Measurements from ENCODE around the gene FOXJ1.

FOXJ1 gene

GRCh38 chr17:76140661-76141211 is 309 bp downstream of the FOXJ1 start:
- FAIRE-seq (no peak), DNase-seq (ENCODE audit: insufficient read length, low spot score) (no peak)
- no peak for TF ChIP-seq POLR2A (IDR thresholded peaks at IDR 0.05; ENCODE audit: low read depth, low read length)

- DNase-seq (ENCODE audit: insufficient read length, low spot score) = no peak
- no peak for FAIRE-seq
- TF ChIP-seq POLR2A (IDR thresholded peaks at IDR 0.05; ENCODE audit: low read depth, low read length) = no peak
Measured at GRCh38 chr17:76139801-76140660, 1.0 kb downstream of the FOXJ1 start.

- TF ChIP-seq POLR2A (IDR thresholded peaks at IDR 0.05; ENCODE audit: low read depth, low read length) = no peak
- FAIRE-seq (no peak), DNase-seq (ENCODE audit: insufficient read length, low spot score) (no peak)
Measured at GRCh38 chr17:76138896-76139752, 1.9 kb downstream of the FOXJ1 start.

- no peak for TF ChIP-seq POLR2A (IDR thresholded peaks at IDR 0.05; ENCODE audit: low read depth, low read length)
- DNase-seq (ENCODE audit: insufficient read length, low spot score) (no peak), FAIRE-seq (no peak)
Measured at GRCh38 chr17:76138234-76138895, 2.7 kb downstream of the FOXJ1 start.

GRCh38 chr17:76137351-76138233 is 3.5 kb downstream of the FOXJ1 start:
- DNase-seq (ENCODE audit: insufficient read length, low spot score) (no peak), FAIRE-seq (no peak)
- no peak for TF ChIP-seq POLR2A (IDR thresholded peaks at IDR 0.05; ENCODE audit: low read depth, low read length)

GRCh38 chr17:76137001-76137350 is 4.1 kb downstream of the FOXJ1 start:
- no peak for TF ChIP-seq POLR2A (IDR thresholded peaks at IDR 0.05; ENCODE audit: low read depth, low read length)
- DNase-seq (ENCODE audit: insufficient read length, low spot score) (no peak), FAIRE-seq (no peak)

GRCh38 chr17:76136276-76137000 is 4.6 kb downstream of the FOXJ1 start:
- FAIRE-seq (no peak), DNase-seq (ENCODE audit: insufficient read length, low spot score) (no peak)
- TF ChIP-seq POLR2A (IDR thresholded peaks at IDR 0.05; ENCODE audit: low read depth, low read length) = no peak

- DNase-seq (ENCODE audit: insufficient read length, low spot score) (no peak), FAIRE-seq (no peak)
- no peak for TF ChIP-seq POLR2A (IDR thresholded peaks at IDR 0.05; ENCODE audit: low read depth, low read length)
Measured at GRCh38 chr17:76135810-76136188, 5.2 kb downstream of the FOXJ1 start.

GRCh38 chr17:76134911-76135809 is 5.9 kb downstream of the FOXJ1 start:
- no peak for TF ChIP-seq POLR2A (IDR thresholded peaks at IDR 0.05; ENCODE audit: low read depth, low read length)
- FAIRE-seq = no peak
- no peak for DNase-seq (ENCODE audit: insufficient read length, low spot score)

GRCh38 chr17:76132574-76133338 is 8.3 kb downstream of the FOXJ1 start:
- no peak for TF ChIP-seq POLR2A (IDR thresholded peaks at IDR 0.05; ENCODE audit: low read depth, low read length)
- FAIRE-seq = no peak
- DNase-seq (ENCODE audit: insufficient read length, low spot score) = no peak

Measured in H54 (cell line).